ENCODE data around the gene OR4F6.

OR4F6 gene

GRCh38 chr15:101805605-101806345 lies 2.5 kb downstream of the OR4F6 start:
- no peak for DNase-seq

- no peak for DNase-seq
These were observed 4.1 kb downstream of the OR4F6 start for GRCh38 chr15:101807345-101807945.

- DNase-seq = no peak
These were observed 4.9 kb downstream of the OR4F6 start for GRCh38 chr15:101808201-101808600.

- DNase-seq = no peak
These were observed 7.1 kb downstream of the OR4F6 start for GRCh38 chr15:101810456-101810855.

GRCh38 chr15:101810876-101811275 lies 7.6 kb downstream of the OR4F6 start:
- DNase-seq = no peak

GRCh38 chr15:101811902-101812301 lies 8.6 kb downstream of the OR4F6 start, which contains the start of gene OR4F15:
OR4F15 (plus strand) TSS chr15:101812202; CDS start chr15:101818187, 5,985 bp downstream.
- no peak for DNase-seq

GRCh38 chr15:101813803-101814534 lies 10.7 kb downstream of the OR4F6 start:
- DNase-seq = peak; percentile 27

GRCh38 chr15:101820781-101821180 lies 17.5 kb downstream of the OR4F6 start:
- DNase-seq = no peak

- DNase-seq = no peak
These were observed 23.9 kb downstream of the OR4F6 start for GRCh38 chr15:101827257-101827656.

- no peak for DNase-seq
These were observed 25.5 kb downstream of the OR4F6 start for GRCh38 chr15:101828774-101829173.

- DNase-seq = no peak
These were observed 38.3 kb downstream of the OR4F6 start for GRCh38 chr15:101841656-101842055.

- DNase-seq = no peak
These were observed 41.6 kb downstream of the OR4F6 start for GRCh38 chr15:101844916-101845315.

GRCh38 chr15:101852356-101852755 lies 49.0 kb downstream of the OR4F6 start:
- no peak for DNase-seq

All from NCI-H524 treated with DMSO at 0.1 percent for 48 hours (cell line).